Effector CD8-positive, alpha-beta T cell (primary cell): ENCODE measurements around the gene DOCK10.

Source experiments
- DNase-seq: peaks from one replicate; lab custom pipeline; 2025; lab: John Stamatoyannopoulos, UW

DOCK10 gene

GRCh38 chr2:224716921-224717320 lies 325.3 kb downstream of the DOCK10 start:
- DNase-seq, result no peak

GRCh38 chr2:224716201-224716600 lies 326.1 kb downstream of the DOCK10 start, which contains the start of gene CCDC195:
CCDC195 (minus strand) TSS chr2:224716365; CDS start chr2:224716365, 0 bp downstream.
- DNase-seq, result no peak
